ENCODE results near the gene TES.

TES gene

GRCh38 chr7:116218747-116219146, 8.4 kb downstream of the TES start:
- DNase-seq (ENCODE audit: low read depth), result no peak
- H3K4me3 ChIP-seq (ENCODE audit: low read depth, low read length), result no peak overlapping the region
- TF ChIP-seq, protein P1, sequence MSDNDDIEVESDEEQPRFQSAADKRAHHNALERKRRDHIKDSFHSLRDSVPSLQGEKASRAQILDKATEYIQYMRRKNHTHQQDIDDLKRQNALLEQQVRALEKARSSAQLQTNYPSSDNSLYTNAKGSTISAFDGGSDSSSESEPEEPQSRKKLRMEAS (IDR thresholded peaks at IDR 0.05; ENCODE audit: low read depth, low read length), result no peak
- TF ChIP-seq POLR2A (IDR thresholded peaks at IDR 0.05; ENCODE audit: extremely low read depth, insufficient read length) (no peak), MYC (IDR thresholded peaks at IDR 0.05; ENCODE audit: low read depth, low read length) (no peak), CTCF (IDR thresholded peaks at IDR 0.05; ENCODE audit: low read depth, low read length) (no peak)

- H3K4me3 ChIP-seq (ENCODE audit: low read depth, low read length), result no peak overlapping the region
- no peak for DNase-seq (ENCODE audit: low read depth)
- TF ChIP-seq MYC (IDR thresholded peaks at IDR 0.05; ENCODE audit: low read depth, low read length) (no peak), POLR2A (IDR thresholded peaks at IDR 0.05; ENCODE audit: extremely low read depth, insufficient read length) (no peak), CTCF (IDR thresholded peaks at IDR 0.05; ENCODE audit: low read depth, low read length) (no peak)
- TF ChIP-seq, protein P1 (IDR thresholded peaks at IDR 0.05; ENCODE audit: low read depth, low read length), result no peak
These were observed 8.9 kb downstream of the TES start for GRCh38 chr7:116219288-116219687.

GRCh38 chr7:116219834-116220233, 9.5 kb downstream of the TES start:
- DNase-seq (ENCODE audit: low read depth), result no peak
- no peak for TF ChIP-seq CTCF (IDR thresholded peaks at IDR 0.05; ENCODE audit: low read depth, low read length)
- TF ChIP-seq POLR2A (IDR thresholded peaks at IDR 0.05; ENCODE audit: extremely low read depth, insufficient read length), result no peak
- no peak for TF ChIP-seq MYC (IDR thresholded peaks at IDR 0.05; ENCODE audit: low read depth, low read length)
- TF ChIP-seq, protein P1 (IDR thresholded peaks at IDR 0.05; ENCODE audit: low read depth, low read length), result no peak
- H3K4me3 ChIP-seq (ENCODE audit: low read depth, low read length), result no peak overlapping the region

- TF ChIP-seq POLR2A (IDR thresholded peaks at IDR 0.05; ENCODE audit: extremely low read depth, insufficient read length) (no peak), MYC (IDR thresholded peaks at IDR 0.05; ENCODE audit: low read depth, low read length) (no peak), CTCF (IDR thresholded peaks at IDR 0.05; ENCODE audit: low read depth, low read length) (no peak)
- TF ChIP-seq, protein P1 (IDR thresholded peaks at IDR 0.05; ENCODE audit: low read depth, low read length), result no peak
- no peak for DNase-seq (ENCODE audit: low read depth)
- no peak overlapping the region for H3K4me3 ChIP-seq (ENCODE audit: low read depth, low read length)
These were observed 12.2 kb downstream of the TES start for GRCh38 chr7:116222501-116222900.

GRCh38 chr7:116223588-116223987, 13.2 kb downstream of the TES start:
- no peak for DNase-seq (ENCODE audit: low read depth)
- H3K4me3 ChIP-seq (ENCODE audit: low read depth, low read length), result no peak overlapping the region
- no peak for TF ChIP-seq MYC (IDR thresholded peaks at IDR 0.05; ENCODE audit: low read depth, low read length)
- TF ChIP-seq CTCF (IDR thresholded peaks at IDR 0.05; ENCODE audit: low read depth, low read length), result no peak
- no peak for TF ChIP-seq POLR2A (IDR thresholded peaks at IDR 0.05; ENCODE audit: extremely low read depth, insufficient read length)

GRCh38 chr7:116224492-116225098, 14.3 kb downstream of the TES start:
- no peak for DNase-seq (ENCODE audit: low read depth)
- H3K4me3 ChIP-seq (ENCODE audit: low read depth, low read length), result no peak overlapping the region
- no peak for TF ChIP-seq MYC (IDR thresholded peaks at IDR 0.05; ENCODE audit: low read depth, low read length)
- no peak for TF ChIP-seq POLR2A (IDR thresholded peaks at IDR 0.05; ENCODE audit: extremely low read depth, insufficient read length)
- no peak for TF ChIP-seq CTCF (IDR thresholded peaks at IDR 0.05; ENCODE audit: low read depth, low read length)
- TF ChIP-seq, protein P1 (IDR thresholded peaks at IDR 0.05; ENCODE audit: low read depth, low read length), result no peak
